Skeletal muscle satellite cell (primary cell): ENCODE results near the gene DNAJC21. TPM values are rescaled to one million over a fixed set of nuclear protein-coding genes. Genes with fewer than 3 reads are reported as not detected.

Experiments used
- H3K27me3 ChIP-seq: 2 replicates; pipeline ENCODE4 v1.7.0; 2013; ENCODE audit warnings: low read length; ENCODE audit not compliant: control insufficient read depth, insufficient read depth
- H3K36me3 ChIP-seq: 2 replicates; pipeline ENCODE4 v1.7.0; 2013; ENCODE audit warnings: mild to moderate bottlenecking, control low read depth, low read length; ENCODE audit not compliant: insufficient read depth
- H3K4me1 ChIP-seq: 2 replicates; pipeline ENCODE4 v1.7.0; 2013; ENCODE audit warnings: low read length; ENCODE audit not compliant: control insufficient read depth, insufficient read depth
- H3K4me2 ChIP-seq: 2 replicates; pipeline ENCODE4 v1.7.0; 2013; ENCODE audit warnings: mild to moderate bottlenecking, low read length
- H3K4me3 ChIP-seq: 2 replicates; pipeline ENCODE4 v1.7.0; 2013; ENCODE audit warnings: low read length
- H3K9ac ChIP-seq: 2 replicates; pipeline ENCODE4 v1.7.0; 2013; ENCODE audit warnings: mild to moderate bottlenecking, low read depth, low read length, moderate library complexity
- H3K9me3 ChIP-seq: replicated peaks from 2 replicates; pipeline ENCODE4 v1.7.0; 2013; ENCODE audit warnings: mild to moderate bottlenecking, control low read depth, low read length
- total RNA-seq: library from RNA; depleted of rRNA; stranded (reverse); fragments of >200 nt; gene quantifications from 2 replicates; pipeline ENCODE4 v1.2.3, GENCODE V29; 2012; rRNA removed

Gene DNAJC21
- 19.9 and 25.6 TPM in 2 replicates for total RNA-seq

DNA sequence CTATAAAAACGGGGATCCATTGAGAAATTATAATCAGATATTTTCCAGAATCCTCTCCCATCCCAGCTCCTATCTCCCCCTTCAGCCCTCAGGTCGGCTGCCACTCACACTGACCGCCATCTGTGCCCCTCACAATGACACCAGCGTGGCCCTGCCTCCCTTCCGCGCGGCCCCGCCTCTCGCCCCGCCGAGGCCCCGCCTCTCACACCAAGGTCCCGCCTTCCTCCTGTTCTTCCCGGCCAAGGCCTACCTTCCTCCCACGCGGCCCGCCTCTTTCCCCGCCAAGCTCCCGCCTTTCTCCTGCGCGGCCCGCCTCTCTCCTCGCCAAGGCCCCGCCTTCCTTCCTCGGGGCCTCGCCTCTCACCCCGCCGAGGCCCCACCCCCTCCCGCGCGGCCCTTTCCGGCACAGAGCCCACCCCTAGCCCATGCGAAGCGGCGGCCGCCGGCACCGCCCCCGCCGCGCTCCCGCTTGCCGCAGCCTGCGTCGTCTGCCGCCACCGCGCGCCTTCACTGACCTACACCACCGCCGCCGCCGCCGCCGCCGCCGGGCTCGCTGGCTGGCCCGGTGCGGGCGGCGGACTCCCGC is at the start of gene DNAJC21:
TSS of gene DNAJC21 (plus strand) at position 426 of the 586 bp plus-strand sequence. CDS start 261 bp downstream, outside the sequence.
- Histone ChIP-seq H3K4me1 (peaks cover 14% of the 10 kb centered on the region), H3K9ac (peak within 1 kb of the TSS; percentile 86), H3K4me2 (peak within 1 kb of the TSS; percentile 87), H3K9me3 (no peaks in the 10 kb centered on the region), H3K4me3 (peak within 1 kb of the TSS; percentile 89), H3K36me3 (peaks cover 34% of the 10 kb centered on the region), H3K27me3 (no peaks in the 10 kb centered on the region)

DNA sequence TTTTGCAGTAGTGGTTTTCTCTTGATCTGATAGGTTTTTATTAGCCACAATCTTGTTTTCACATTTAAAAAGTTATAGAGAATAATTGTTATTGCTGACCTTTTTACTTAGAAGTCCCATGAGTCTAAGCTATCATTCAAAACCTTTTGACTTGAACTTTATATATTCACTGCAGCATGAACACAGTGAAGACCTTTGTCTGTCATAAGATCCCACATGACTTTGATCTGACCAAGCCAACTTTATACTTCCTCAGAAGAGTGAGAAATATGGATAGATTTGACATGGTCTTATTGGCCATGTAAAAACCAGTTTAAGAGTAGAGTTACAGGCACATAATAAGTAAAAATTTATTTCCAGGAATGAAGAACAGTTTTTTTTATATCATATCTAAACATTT is 48.1 kb upstream of the DNAJC21 start:
- Histone ChIP-seq H3K9ac (no peak overlapping the region), H3K4me3 (no peak overlapping the region), H3K4me2 (no peak overlapping the region), H3K4me1 (no peaks in the 10 kb centered on the region), H3K36me3 (no peaks in the 10 kb centered on the region), H3K9me3 (peaks cover 2% of the 10 kb centered on the region), H3K27me3 (no peaks in the 10 kb centered on the region)

DNA sequence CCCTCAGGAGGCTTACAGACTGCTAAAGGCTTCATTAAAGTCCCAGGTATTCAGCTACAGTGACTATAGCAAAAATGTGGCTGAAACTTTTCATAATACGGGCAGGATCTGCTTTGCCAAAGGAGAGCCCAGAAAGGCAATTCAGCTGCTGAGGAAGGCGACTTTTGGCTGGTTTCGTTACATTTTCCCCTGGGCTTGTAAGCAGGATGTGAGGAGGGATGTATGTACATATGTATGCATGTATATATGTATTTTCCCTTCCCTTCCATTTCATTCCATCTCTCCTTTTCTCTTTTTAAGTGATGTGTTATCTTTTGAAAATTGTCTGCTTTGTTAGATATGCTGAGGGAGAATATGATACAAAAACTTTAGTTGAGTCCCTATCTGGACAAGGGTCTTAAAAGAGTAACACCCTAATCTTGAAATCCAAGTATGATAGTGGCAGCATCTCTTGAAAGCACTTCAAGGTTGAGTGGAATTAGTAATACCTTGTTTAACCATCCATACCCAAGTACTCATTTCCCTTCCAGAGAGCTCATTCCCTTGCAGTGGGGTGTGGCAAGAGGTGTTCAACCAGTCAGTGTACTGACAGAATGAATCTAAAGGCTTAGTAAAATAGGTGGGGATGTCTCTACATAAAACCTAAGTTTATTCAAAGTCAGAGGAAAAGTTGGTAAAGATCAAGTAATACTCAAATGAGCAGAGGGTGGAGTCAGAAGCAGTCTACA is 42.8 kb upstream of the DNAJC21 start:
- H3K27me3 ChIP-seq, result no peaks in the 10 kb centered on the region
- H3K36me3 ChIP-seq, result no peaks in the 10 kb centered on the region
- H3K9me3 ChIP-seq, result no peaks in the 10 kb centered on the region
- H3K4me1 ChIP-seq, result no peaks in the 10 kb centered on the region
- no peak overlapping the region for H3K9ac ChIP-seq
- no peak overlapping the region for H3K4me2 ChIP-seq
- H3K4me3 ChIP-seq, result no peak overlapping the region

DNA sequence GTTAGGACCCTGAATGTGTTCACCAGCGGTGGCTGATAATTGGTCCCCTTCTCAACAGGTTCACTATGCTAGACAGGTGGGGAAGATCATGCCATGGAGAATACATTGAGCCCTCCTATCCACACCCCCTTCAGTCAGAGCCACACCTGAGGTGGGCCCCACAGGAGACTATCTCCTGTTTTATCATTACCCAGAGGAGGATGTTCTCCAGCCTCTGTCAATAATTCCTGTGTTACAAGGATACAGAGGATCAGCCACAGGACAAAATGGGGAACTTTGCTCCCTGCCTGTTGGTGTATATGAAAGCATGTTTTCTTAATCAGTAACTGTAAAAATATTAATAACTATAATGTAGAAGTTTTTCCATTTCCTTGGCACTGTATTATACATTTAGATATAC is 40.0 kb upstream of the DNAJC21 start:
- H3K36me3 ChIP-seq, result no peaks in the 10 kb centered on the region
- no peaks in the 10 kb centered on the region for H3K9me3 ChIP-seq
- H3K4me1 ChIP-seq, result no peaks in the 10 kb centered on the region
- no peak overlapping the region for H3K4me2 ChIP-seq
- no peak overlapping the region for H3K4me3 ChIP-seq
- no peaks in the 10 kb centered on the region for H3K27me3 ChIP-seq
- H3K9ac ChIP-seq, result no peak overlapping the region

DNA sequence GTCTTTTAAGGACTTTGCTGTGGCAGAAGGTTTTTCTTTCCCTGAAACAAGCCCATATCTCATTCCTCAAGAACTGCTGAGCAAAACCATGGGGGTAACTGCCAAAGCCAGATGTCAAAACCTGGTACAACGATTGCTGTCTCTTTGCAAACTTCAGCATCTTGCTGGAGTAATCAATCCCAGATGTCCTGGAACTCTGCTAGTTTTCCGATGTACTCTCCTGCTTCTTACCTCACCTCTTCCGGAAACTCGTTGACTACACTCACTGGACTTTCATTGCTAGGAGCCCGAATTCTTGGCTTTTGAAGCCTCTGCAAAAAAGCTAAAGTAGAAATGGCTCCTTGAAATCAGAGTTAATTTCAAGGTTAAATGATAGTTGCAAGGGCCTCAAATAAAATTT is 37.4 kb upstream of the DNAJC21 start:
- Histone ChIP-seq H3K4me1 (no peaks in the 10 kb centered on the region), H3K9ac (no peak overlapping the region), H3K36me3 (no peaks in the 10 kb centered on the region), H3K4me3 (no peak overlapping the region), H3K4me2 (no peak overlapping the region), H3K9me3 (no peaks in the 10 kb centered on the region), H3K27me3 (no peaks in the 10 kb centered on the region)

DNA sequence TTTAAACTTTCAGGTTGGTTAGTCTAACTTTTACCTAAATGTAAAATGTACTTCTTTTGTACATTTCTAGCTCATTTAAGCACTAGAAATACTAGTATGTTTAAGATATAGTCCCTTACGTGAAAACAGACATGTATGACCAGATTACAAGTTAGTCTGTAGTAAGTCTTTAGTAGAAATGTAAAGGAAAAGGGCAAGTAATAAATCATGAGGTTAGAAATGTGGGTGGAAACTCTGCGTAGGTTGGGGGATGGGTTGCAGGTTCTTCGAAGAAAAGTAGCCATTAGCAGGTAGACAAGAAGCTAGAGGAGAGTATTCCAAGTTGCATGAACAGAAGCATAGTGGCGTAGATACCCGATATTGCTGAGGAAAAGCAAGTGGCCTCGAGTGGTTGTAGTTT is 36.9 kb upstream of the DNAJC21 start:
- Histone ChIP-seq H3K4me3 (no peak overlapping the region), H3K4me2 (no peak overlapping the region), H3K9me3 (no peaks in the 10 kb centered on the region), H3K9ac (no peak overlapping the region), H3K4me1 (no peaks in the 10 kb centered on the region), H3K27me3 (no peaks in the 10 kb centered on the region), H3K36me3 (no peaks in the 10 kb centered on the region)

DNA sequence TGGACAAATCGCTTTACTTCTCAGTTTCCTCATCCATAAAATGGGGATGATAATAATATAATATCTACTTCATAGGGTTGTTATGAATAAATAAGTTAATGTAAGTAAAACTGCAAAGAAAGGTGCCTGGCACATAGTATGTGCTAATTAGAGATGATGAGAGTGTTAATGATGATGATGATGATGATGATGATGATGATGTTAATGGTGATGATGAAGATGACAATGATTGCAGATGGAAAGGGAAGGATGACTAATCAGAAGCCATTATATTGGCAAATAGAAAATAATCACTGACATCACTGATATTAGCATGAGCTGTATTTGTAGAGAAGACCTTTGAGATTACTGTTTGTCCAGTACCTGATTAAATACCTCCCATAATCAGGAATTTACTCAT is 34.6 kb upstream of the DNAJC21 start:
- H3K4me3 ChIP-seq, result no peak overlapping the region
- H3K27me3 ChIP-seq, result no peaks in the 10 kb centered on the region
- no peaks in the 10 kb centered on the region for H3K4me1 ChIP-seq
- no peaks in the 10 kb centered on the region for H3K36me3 ChIP-seq
- H3K9me3 ChIP-seq, result no peaks in the 10 kb centered on the region
- H3K4me2 ChIP-seq, result no peak overlapping the region
- H3K9ac ChIP-seq, result no peak overlapping the region

DNA sequence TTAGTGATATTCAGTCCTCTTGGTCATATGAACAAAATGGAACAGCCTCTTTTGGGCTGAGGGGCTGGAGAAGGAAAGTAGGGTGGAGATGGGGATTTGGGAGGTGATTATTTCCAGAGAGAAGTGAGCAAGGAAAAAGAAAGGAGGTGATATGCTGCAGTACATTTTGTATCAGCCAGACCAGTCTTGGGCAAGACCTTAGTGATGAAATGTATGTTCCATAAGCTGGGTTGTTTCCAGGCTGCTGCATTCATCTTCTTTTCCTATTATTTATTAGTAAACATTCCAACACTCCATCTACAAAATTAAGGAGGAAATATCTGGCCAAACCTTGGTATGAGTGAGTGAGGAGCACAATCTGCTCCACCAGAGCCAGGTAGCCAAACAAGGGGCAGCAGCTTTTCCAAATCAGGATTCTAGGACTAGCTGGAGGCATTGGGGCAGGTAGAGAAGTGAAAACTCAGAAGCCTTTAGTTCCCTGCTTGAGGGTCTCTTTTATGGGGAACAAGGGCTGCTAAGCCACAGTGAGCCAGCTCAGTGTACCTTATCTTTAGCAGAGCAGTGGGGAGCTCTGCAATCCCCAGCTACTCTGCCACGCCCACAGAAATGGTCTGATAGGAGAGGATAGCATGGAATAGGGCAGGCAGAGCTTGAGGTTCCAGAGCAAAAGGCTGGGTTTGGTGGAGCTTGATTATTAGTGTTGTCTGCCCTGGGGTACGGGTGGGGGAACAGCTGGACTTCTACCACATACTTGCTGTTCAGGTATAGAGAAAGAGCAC is 33.5 kb upstream of the DNAJC21 start:
- no peaks in the 10 kb centered on the region for H3K27me3 ChIP-seq
- no peaks in the 10 kb centered on the region for H3K4me1 ChIP-seq
- H3K9me3 ChIP-seq, result no peaks in the 10 kb centered on the region
- no peak overlapping the region for H3K4me3 ChIP-seq
- no peak overlapping the region for H3K9ac ChIP-seq
- no peaks in the 10 kb centered on the region for H3K36me3 ChIP-seq
- no peak overlapping the region for H3K4me2 ChIP-seq

DNA sequence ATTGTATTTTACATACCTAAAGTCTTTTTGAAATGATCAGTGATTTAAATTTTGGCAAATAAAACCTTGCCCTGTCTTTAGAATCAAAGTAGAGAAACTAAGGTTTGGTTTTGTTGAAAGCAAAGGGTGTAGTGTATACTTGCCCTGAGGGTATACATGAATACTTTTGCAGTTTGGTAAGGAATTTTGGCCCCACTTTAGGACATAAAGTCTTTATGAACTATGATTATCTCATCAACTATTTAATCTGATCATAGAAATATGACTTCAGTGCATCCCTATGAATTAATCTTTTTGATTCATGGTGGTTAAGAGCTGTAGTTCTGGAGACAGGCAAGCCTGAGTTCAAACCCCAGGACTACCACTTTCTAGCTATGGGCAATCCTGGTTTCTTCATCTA is 31.7 kb upstream of the DNAJC21 start:
- H3K27me3 ChIP-seq, result no peaks in the 10 kb centered on the region
- H3K4me2 ChIP-seq, result no peak overlapping the region
- H3K4me3 ChIP-seq, result no peak overlapping the region
- no peaks in the 10 kb centered on the region for H3K4me1 ChIP-seq
- no peak overlapping the region for H3K9ac ChIP-seq
- no peaks in the 10 kb centered on the region for H3K36me3 ChIP-seq
- H3K9me3 ChIP-seq, result no peaks in the 10 kb centered on the region

DNA sequence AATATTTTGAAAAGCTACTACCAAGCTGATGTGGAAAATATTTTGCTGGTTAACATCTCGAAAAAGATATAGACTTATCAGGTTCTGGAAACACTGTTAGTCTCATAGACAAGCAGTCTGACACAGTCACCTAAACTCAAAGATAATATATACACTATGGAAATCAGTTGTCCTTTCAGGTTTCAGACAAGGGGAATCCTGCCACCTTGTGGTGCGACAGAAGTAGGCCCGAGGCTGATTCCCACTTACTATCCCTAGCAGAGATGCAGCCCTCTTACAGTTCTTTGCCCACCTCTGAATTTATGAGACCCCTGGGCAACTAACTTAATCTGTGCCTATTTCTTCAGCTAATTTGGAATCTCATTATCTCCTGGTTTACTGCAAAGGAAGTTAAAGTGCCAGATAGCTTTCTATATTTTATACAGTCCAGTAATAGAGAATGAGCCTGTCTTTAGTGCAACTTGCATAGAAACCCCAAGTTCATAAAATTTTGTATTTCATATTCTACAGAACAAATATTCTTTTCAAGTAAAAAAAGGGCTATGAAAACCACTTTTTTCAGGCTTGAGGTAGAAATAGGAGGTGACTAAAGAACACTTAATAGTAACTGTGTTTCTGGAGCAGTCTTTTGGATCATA is 31.0 kb upstream of the DNAJC21 start:
- Histone ChIP-seq H3K4me2 (no peak overlapping the region), H3K27me3 (no peaks in the 10 kb centered on the region), H3K4me1 (no peaks in the 10 kb centered on the region), H3K36me3 (no peaks in the 10 kb centered on the region), H3K9ac (no peak overlapping the region), H3K4me3 (no peak overlapping the region), H3K9me3 (no peaks in the 10 kb centered on the region)

DNA sequence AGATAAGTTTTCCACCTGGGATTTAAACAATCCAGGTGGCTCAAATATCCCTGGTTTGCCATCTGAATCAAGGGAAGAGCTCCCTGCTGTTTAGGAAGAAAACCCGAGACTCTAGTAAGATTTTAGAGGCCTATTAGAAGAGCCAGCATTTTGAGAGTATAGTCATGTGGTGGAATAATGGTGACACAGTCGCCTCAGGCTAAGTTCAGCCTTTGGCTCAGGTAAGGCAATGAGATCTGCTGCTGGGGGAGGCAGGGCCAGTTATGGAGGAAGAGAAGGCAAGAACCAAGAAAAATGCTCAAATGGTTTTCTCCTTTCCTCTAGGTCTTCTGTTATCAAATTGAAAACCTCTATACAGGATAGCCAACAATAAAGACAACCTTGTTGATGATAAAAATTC is 30.3 kb upstream of the DNAJC21 start:
- Histone ChIP-seq H3K4me2 (no peak overlapping the region), H3K9me3 (no peaks in the 10 kb centered on the region), H3K27me3 (no peaks in the 10 kb centered on the region), H3K4me3 (no peak overlapping the region), H3K36me3 (no peaks in the 10 kb centered on the region), H3K4me1 (no peaks in the 10 kb centered on the region), H3K9ac (no peak overlapping the region)
